HEK293T (cell line): ENCODE results near the gene RC3H1.
A peak's percentile ranks its signal among the peaks of the same experiment; 100 is the strongest.
"Not testable (repeated sequence)": the region's sequence is repeated elsewhere in the genome, so short reads cannot be mapped to it uniquely, and the experiment has no call there.

ENCODE experiments used
- CTCF ChIA-PET: fragments of 350-600 bp; formaldehyde crosslinking; extraction: SDS; loops from one replicate; lab custom pipeline; 2021; ENCODE audit warnings: antibody characterized with exemption, inconsistent platforms; lab: Yijun Ruan, JAX
- POLR2A ChIA-PET: fragments of 350-600 bp; formaldehyde crosslinking; extraction: SDS; loops from one replicate; lab custom pipeline; 2020; ENCODE audit warnings: antibody characterized with exemption, inconsistent platforms; lab: Yijun Ruan, JAX
- DNase-seq: peaks from one replicate; pipeline ENCODE4 v3.0.0; 2012; ENCODE audit warnings: mixed read lengths; ENCODE audit errors: extremely low spot score
- ARNT ChIP-seq: fragments of 450-650 bp; IDR thresholded peaks from 2 replicates; pipeline ENCODE4 v1.6.1; 2017; ENCODE audit warnings: mild to moderate bottlenecking
- BHLHE40 ChIP-seq: fragments of 450-650 bp; IDR thresholded peaks from 2 replicates; pipeline ENCODE4 v1.6.1; 2016; ENCODE audit warnings: mild to moderate bottlenecking, moderate library complexity, borderline replicate concordance
- CTBP1 ChIP-seq: fragments of 450-650 bp; IDR thresholded peaks from 2 replicates; pipeline ENCODE4 v1.6.1; 2016; ENCODE audit warnings: borderline replicate concordance
- ELF4 ChIP-seq: fragments of 450-650 bp; IDR thresholded peaks from 2 replicates; pipeline ENCODE4 v1.6.1; 2017; ENCODE audit warnings: antibody characterized with exemption
- FOXA1 ChIP-seq: fragments of 450-650 bp; IDR thresholded peaks from 2 replicates; pipeline ENCODE4 v1.6.1; 2016; ENCODE audit warnings: mild to moderate bottlenecking
- FOXK2 ChIP-seq: fragments of 450-650 bp; IDR thresholded peaks from 2 replicates; pipeline ENCODE4 v1.6.1; 2016; ENCODE audit warnings: mild to moderate bottlenecking
- FOXM1 ChIP-seq: fragments of 450-650 bp; IDR thresholded peaks from 2 replicates; pipeline ENCODE4 v1.6.1; 2017; ENCODE audit warnings: mild to moderate bottlenecking, borderline replicate concordance
- HDGF ChIP-seq: fragments of 450-650 bp; IDR thresholded peaks from 2 replicates; pipeline ENCODE4 v1.6.1; 2017; ENCODE audit warnings: antibody characterized with exemption, borderline replicate concordance
- L3MBTL2 ChIP-seq: fragments of 450-650 bp; conservative IDR thresholded peaks from 2 replicates; pipeline ENCODE4 v1.6.1; 2016; ENCODE audit warnings: mild to moderate bottlenecking
- LEF1 ChIP-seq: fragments of 450-650 bp; IDR thresholded peaks from 2 replicates; pipeline ENCODE4 v1.6.1; 2017; ENCODE audit warnings: mild to moderate bottlenecking, borderline replicate concordance
- NFRKB ChIP-seq: fragments of 450-650 bp; IDR thresholded peaks from 2 replicates; pipeline ENCODE4 v1.6.1; 2016; ENCODE audit warnings: mild to moderate bottlenecking, moderate library complexity
- PKNOX1 ChIP-seq: fragments of 450-650 bp; IDR thresholded peaks from 2 replicates; pipeline ENCODE4 v1.6.1; 2016
- SP1 ChIP-seq: fragments of 450-650 bp; IDR thresholded peaks from 2 replicates; pipeline ENCODE4 v1.6.1; 2017
- SUZ12 ChIP-seq: fragments of 450-650 bp; IDR thresholded peaks from 2 replicates; pipeline ENCODE4 v1.6.1; 2016; ENCODE audit warnings: mild to moderate bottlenecking
- TARDBP ChIP-seq: fragments of 450-650 bp; IDR thresholded peaks from 2 replicates; pipeline ENCODE4 v1.6.1; 2016
- ZNF384 ChIP-seq: fragments of 450-650 bp; IDR thresholded peaks from 2 replicates; pipeline ENCODE4 v1.6.1; 2016

RC3H1 gene

GRCh38 chr1:173946380-173946921 is 75.7 kb downstream of the RC3H1 start:
- POLR2A ChIA-PET: no interaction called here
- CTCF ChIA-PET: no interaction called here
- DNase-seq: no peak
- TF ChIP-seq ZNF384 (no peak), SUZ12 (no peak), TARDBP (no peak), L3MBTL2 (no peak), FOXA1 (no peak), SP1 (no peak), BHLHE40 (no peak), ARNT (no peak), FOXK2 (no peak), PKNOX1 (no peak), HDGF (no peak), ELF4 (no peak), LEF1 (no peak), CTBP1 (no peak), FOXM1 (no peak), NFRKB (no peak)

GRCh38 chr1:173937062-173937461 is 85.1 kb downstream of the RC3H1 start:
- ChIA-PET CTCF (no interaction called here), POLR2A (no interaction called here)
- no peak for DNase-seq
- TF ChIP-seq ELF4: no peak
- peak; percentile 49; the same call in 1 of the 2 replicates for TF ChIP-seq PKNOX1

- no peak for TF ChIP-seq FOXM1
- no peak for TF ChIP-seq SUZ12
- no peak for TF ChIP-seq NFRKB
- no peak for TF ChIP-seq ARNT
- TF ChIP-seq ELF4: no peak
- no peak for TF ChIP-seq L3MBTL2
- no peak for TF ChIP-seq BHLHE40
- TF ChIP-seq ZNF384: no peak
- TF ChIP-seq TARDBP: no peak
- no peak for TF ChIP-seq LEF1
- no peak for TF ChIP-seq CTBP1
- TF ChIP-seq FOXA1: no peak
- TF ChIP-seq HDGF: no peak
- no peak for TF ChIP-seq FOXK2
- no peak for TF ChIP-seq SP1
- TF ChIP-seq PKNOX1: no peak
- no peak for DNase-seq
- POLR2A ChIA-PET: no interaction called here
- CTCF ChIA-PET: no interaction called here
Observed at GRCh38 chr1:173934440-173934839, 87.7 kb downstream of the RC3H1 start.

GRCh38 chr1:173930541-173930940 is 91.6 kb downstream of the RC3H1 start:
- DNase-seq, CTCF ChIA-PET, POLR2A ChIA-PET: not testable (repeated sequence)

- DNase-seq: no peak
- POLR2A ChIA-PET: no interaction called here
- no peak for TF ChIP-seq TARDBP
- no peak for TF ChIP-seq FOXA1
- TF ChIP-seq ARNT: no peak
- TF ChIP-seq L3MBTL2: no peak
- no peak for TF ChIP-seq PKNOX1
- no peak for TF ChIP-seq ZNF384
- no peak for TF ChIP-seq NFRKB
- TF ChIP-seq LEF1: no peak
- CTCF ChIA-PET: no interaction called here
Observed at GRCh38 chr1:173925306-173926242, 96.6 kb downstream of the RC3H1 start.

GRCh38 chr1:173920861-173921260 is 101.3 kb downstream of the RC3H1 start:
- CTCF ChIA-PET: no interaction called here
- DNase-seq: no peak
- TF ChIP-seq TARDBP (no peak), FOXM1 (no peak), LEF1 (no peak), PKNOX1 (no peak), ZNF384 (no peak), FOXK2 (no peak), BHLHE40 (no peak), FOXA1 (no peak), ELF4 (no peak), HDGF (no peak), ARNT (no peak), CTBP1 (no peak), SP1 (no peak), NFRKB (no peak), SUZ12 (no peak), L3MBTL2 (no peak)
- POLR2A ChIA-PET: interaction anchor here (0.6 to 1.7 kb wide), 2 partner anchors 52 to 826 kb away, joined by 3 to 4 read pairs; partner anchors contain the start of gene ZBTB37
